ENCODE results near the gene ARHGAP10.
A peak's percentile ranks its signal among the peaks of the same experiment; 100 is the strongest.

Gene ARHGAP10

DNA sequence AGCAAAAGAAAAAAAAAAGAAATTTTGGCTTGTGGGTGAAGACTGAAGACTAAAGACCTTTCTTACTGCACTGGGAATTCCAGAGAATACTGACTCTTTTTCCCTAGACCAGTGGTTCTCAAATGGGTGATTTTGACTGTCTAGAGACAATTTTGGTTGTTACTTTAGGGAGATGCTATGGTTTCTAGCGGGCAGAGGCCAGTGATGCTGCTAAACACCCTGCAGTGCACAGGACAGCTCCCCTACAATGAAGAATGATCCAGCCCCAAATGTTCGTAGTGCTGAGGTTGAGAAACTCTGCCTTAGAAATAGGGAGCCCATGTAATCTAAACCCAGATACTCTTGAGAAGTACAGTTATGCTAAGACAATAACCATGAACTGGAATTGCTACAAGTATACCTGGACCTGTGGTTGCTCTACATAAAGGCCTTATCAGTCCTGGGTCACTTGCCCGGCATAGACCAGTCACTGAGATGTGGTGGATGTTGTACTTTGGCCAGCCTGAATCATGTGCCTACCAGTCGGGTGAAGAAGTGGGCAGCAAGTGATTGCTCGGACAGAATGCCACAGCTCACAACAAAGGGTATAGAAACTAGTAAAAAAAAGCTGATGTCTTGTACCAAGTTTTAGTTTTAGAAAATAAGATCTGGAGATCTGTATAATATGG, 16.0 kb downstream of the ARHGAP10 start:
- TF ChIP-seq CTCF (IDR thresholded peaks at IDR 0.05; ENCODE audit: extremely low read depth, missing control alignments), result no peak
- DNase-seq (ENCODE audit: low spot score), result no peak

DNA sequence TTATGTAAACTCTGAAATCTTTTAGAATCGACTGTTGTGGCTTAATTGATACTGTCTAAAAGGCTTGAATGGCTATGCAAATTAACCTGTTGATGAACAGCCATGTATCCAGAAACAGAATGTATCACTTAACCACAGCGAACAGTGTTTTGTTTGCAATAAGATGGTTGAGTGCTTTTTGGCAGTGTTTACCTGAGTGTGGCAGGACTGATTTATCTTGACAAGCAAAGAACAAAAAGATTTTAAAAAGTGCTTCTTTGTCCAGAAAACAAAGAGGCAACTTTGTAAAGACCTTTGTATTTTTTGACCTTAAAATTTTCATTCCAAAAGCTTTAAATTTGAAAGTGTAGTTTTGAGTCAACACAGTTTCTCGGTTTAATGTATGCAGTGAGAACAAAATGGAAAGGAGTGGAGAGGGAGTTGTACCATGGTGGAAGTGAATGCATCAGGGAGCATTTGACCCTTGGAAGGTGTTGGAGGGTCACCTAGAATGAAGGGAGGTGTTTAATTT, 18.0 kb downstream of the ARHGAP10 start:
- peak; percentile 45 for DNase-seq (ENCODE audit: low spot score)
- TF ChIP-seq CTCF (IDR thresholded peaks at IDR 0.05; ENCODE audit: extremely low read depth, missing control alignments), result no peak

DNA sequence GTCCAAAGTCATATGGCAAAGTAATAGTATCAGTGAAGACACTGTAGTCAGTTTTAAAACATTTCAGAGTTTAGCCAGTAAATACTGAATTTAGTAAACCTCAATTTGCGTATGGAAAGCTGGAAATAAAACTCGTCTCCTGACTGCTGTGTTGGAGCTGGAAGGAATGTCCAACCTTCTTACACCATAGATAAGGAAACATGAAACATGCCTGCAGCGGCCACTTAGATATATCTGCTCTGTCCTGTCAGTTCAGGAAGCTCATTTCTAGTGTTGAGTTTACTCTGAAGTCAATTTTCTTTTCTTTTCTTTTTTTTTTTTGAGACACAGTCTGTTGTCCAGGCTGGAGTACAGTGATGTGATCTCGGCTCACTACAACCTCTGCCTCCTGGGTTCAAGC, 21.2 kb downstream of the ARHGAP10 start:
- no peak for DNase-seq (ENCODE audit: low spot score)
- no peak for TF ChIP-seq CTCF (IDR thresholded peaks at IDR 0.05; ENCODE audit: extremely low read depth, missing control alignments)

- no peak for TF ChIP-seq CTCF (IDR thresholded peaks at IDR 0.05; ENCODE audit: extremely low read depth, missing control alignments)
- DNase-seq (ENCODE audit: low spot score), result no peak
Observed at GRCh38 chr4:147754037-147754445, 22.2 kb downstream of the ARHGAP10 start.

GRCh38 chr4:147755561-147756295, 23.8 kb downstream of the ARHGAP10 start:
- DNase-seq (ENCODE audit: low spot score), result no peak
- no peak for TF ChIP-seq CTCF (IDR thresholded peaks at IDR 0.05; ENCODE audit: extremely low read depth, missing control alignments)

- no peak for DNase-seq (ENCODE audit: low spot score)
- TF ChIP-seq CTCF (IDR thresholded peaks at IDR 0.05; ENCODE audit: extremely low read depth, missing control alignments), result no peak
Observed at GRCh38 chr4:147756417-147756816, 24.5 kb downstream of the ARHGAP10 start.

- TF ChIP-seq CTCF (IDR thresholded peaks at IDR 0.05; ENCODE audit: extremely low read depth, missing control alignments), result no peak
- no peak for DNase-seq (ENCODE audit: low spot score)
Observed at GRCh38 chr4:147760176-147760575, 28.3 kb downstream of the ARHGAP10 start.
